ENCODE data around the gene DLL3.

The DLL3 gene

DNA sequence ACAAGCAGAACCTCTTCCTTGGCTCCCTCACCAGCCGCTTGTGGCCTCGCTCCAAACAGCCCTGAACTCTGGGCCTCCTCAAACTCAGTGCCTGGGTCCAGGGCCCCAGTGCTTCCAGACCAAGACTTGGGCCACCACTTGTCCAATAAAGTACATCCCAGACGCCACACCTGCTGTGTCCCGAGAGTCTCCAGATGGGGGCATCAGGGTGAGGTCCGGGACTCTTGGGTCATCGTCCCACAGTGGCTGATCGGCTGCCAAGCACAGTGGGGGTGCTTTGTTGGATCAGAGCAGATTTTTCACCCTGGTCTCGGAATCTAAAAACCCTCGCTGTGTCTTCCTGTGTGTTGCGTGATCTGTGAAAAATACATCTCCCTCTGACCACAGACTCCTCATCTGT is 9.0 kb upstream of the DLL3 start:
- no peak overlapping the region for H3K4me3 ChIP-seq (replicated peaks in 1 of 2; ENCODE audit: low read depth in 2 of 2, low read length in 2 of 2)
- no peak for TF ChIP-seq CTCF (IDR thresholded peaks at IDR 0.05; ENCODE audit: low read depth, low read length)
- DNase-seq (ENCODE audit: low read depth in 2 of 2) = no peak

DNA sequence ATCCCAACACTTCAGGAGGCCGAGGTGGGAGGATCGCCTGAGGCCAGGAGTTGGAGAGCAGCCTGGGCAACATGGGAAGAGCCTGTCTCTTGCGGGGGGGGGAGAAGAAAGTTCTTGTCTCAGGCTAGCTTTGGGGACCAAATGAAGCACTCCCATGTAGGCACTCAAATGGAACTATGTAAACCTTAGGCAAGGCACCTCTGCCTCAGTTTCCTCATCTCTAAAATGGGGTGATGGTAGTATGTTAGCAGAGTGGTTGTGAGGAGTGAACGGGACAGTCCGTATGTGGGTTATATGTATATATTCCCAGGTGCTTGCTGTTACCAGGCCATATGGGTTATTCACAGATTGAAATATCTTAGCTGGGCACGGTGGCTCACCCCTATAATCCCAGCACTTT is 6.5 kb upstream of the DLL3 start:
- DNase-seq (ENCODE audit: low read depth in 2 of 2) = no peak
- H3K4me3 ChIP-seq (replicated peaks in 1 of 2; ENCODE audit: low read depth in 2 of 2, low read length in 2 of 2) = no peak overlapping the region
- no peak for TF ChIP-seq CTCF (IDR thresholded peaks at IDR 0.05; ENCODE audit: low read depth, low read length)

- no peak for TF ChIP-seq CTCF (IDR thresholded peaks at IDR 0.05; ENCODE audit: low read depth, low read length)
- no peak for DNase-seq (ENCODE audit: low read depth in 2 of 2)
- H3K4me3 ChIP-seq (replicated peaks in 1 of 2; ENCODE audit: low read depth in 2 of 2, low read length in 2 of 2) = no peak overlapping the region
These were observed 6.0 kb upstream of the DLL3 start for GRCh38 chr19:39492788-39493187.

DNA sequence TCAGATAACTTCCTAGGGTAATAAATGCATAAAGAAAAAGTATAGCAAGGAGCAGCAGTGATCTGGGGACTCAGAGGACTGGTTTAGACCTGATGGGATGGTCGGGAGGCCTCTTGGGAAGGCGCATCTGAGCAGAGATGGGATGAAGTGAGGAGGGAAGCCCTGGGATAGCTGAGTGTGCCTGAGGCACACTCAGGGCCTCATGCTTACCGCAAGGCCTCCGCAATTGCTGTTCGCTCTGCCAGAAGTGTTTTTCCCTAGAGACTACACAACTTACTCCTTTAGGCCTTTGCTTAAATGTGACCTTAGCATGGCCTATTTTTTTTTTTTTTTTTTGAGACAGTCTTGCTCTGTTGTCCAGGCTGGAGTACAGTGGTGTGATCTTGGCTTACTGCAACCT is 4.1 kb upstream of the DLL3 start:
- no peak for TF ChIP-seq CTCF (IDR thresholded peaks at IDR 0.05; ENCODE audit: low read depth, low read length)
- DNase-seq (ENCODE audit: low read depth in 2 of 2) = no peak
- H3K4me3 ChIP-seq (replicated peaks in 1 of 2; ENCODE audit: low read depth in 2 of 2, low read length in 2 of 2) = no peak overlapping the region

DNA sequence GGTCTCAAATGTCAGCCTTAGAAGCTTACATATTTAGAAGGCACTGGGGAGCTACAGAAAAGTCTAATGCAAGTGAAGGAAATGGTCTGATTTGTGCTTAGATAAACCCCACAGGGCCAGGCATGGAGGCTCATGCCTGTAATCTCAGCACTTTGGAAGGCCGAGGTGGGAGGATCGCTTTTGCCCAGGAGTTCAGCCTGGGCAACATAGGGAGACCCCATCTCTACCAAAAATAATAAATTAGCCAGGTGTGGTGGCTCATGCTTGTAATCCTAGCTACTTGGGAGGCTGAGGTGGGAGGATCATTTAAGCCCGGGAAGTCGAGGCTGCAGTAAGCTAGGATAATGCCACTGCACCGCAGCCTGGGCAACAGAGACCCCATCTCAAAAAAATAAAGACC is 2.7 kb upstream of the DLL3 start:
- H3K4me3 ChIP-seq (replicated peaks in 1 of 2; ENCODE audit: low read depth in 2 of 2, low read length in 2 of 2) = no peak overlapping the region
- TF ChIP-seq CTCF (IDR thresholded peaks at IDR 0.05; ENCODE audit: low read depth, low read length) = no peak
- DNase-seq (ENCODE audit: low read depth in 2 of 2) = no peak

- no peak overlapping the region for H3K4me3 ChIP-seq (replicated peaks in 1 of 2; ENCODE audit: low read depth in 2 of 2, low read length in 2 of 2)
These were observed 1.1 kb upstream of the DLL3 start for GRCh38 chr19:39497701-39497995.

More at GRCh38 chr19:39497701-39497995, 1.1 kb upstream of the DLL3 start:
- TF ChIP-seq CTCF (IDR thresholded peaks at IDR 0.05; ENCODE audit: low read depth, low read length) = peak; percentile 11
- DNase-seq (ENCODE audit: low read depth in 2 of 2) = no peak

Measured in cardiac fibroblast (primary cell).